Measurements from ENCODE around the gene MUL1.

The MUL1 gene

GRCh38 chr1:20484519-20485462 is 23.2 kb downstream of the MUL1 start:
- no peak for DNase-seq

- no peak for DNase-seq
These were observed 24.0 kb downstream of the MUL1 start for GRCh38 chr1:20483833-20484518.

GRCh38 chr1:20483098-20483832 is 24.7 kb downstream of the MUL1 start:
- DNase-seq: no peak

GRCh38 chr1:20481643-20482498 is 26.1 kb downstream of the MUL1 start:
- DNase-seq: no peak

- DNase-seq: no peak
These were observed 26.9 kb downstream of the MUL1 start for GRCh38 chr1:20480951-20481617.

GRCh38 chr1:20480243-20480944 is 27.6 kb downstream of the MUL1 start:
- DNase-seq: no peak

GRCh38 chr1:20479840-20480239 is 28.1 kb downstream of the MUL1 start:
- DNase-seq: no peak

- DNase-seq: no peak
These were observed 29.8 kb downstream of the MUL1 start for GRCh38 chr1:20478057-20478635.

GRCh38 chr1:20477348-20478056 is 30.4 kb downstream of the MUL1 start:
- no peak for DNase-seq

GRCh38 chr1:20476265-20477038 is 31.5 kb downstream of the MUL1 start:
- DNase-seq: no peak

- no peak for DNase-seq
These were observed 33.0 kb downstream of the MUL1 start for GRCh38 chr1:20474996-20475395.

- DNase-seq: no peak
These were observed 33.5 kb downstream of the MUL1 start for GRCh38 chr1:20474333-20474975.

- DNase-seq: no peak
These were observed 34.1 kb downstream of the MUL1 start for GRCh38 chr1:20473894-20474293.

GRCh38 chr1:20472860-20473711 is 34.9 kb downstream of the MUL1 start:
- DNase-seq: no peak

GRCh38 chr1:20472121-20472520 is 35.8 kb downstream of the MUL1 start:
- no peak for DNase-seq

GRCh38 chr1:20470194-20470593 is 37.8 kb downstream of the MUL1 start:
- no peak for DNase-seq

GRCh38 chr1:20469406-20470076 is 38.4 kb downstream of the MUL1 start:
- DNase-seq: no peak

Data from left hindlimb (tissue), 1 donor.